Measurements from ENCODE around the gene CARS2. TPM values are rescaled to one million over a fixed set of nuclear protein-coding genes. Genes with fewer than 3 reads are reported as not detected.

The CARS2 gene
- total and polyA plus RNA-seq, 2 donors from 2014 or later: 57.1 to 57.9 TPM

DNA sequence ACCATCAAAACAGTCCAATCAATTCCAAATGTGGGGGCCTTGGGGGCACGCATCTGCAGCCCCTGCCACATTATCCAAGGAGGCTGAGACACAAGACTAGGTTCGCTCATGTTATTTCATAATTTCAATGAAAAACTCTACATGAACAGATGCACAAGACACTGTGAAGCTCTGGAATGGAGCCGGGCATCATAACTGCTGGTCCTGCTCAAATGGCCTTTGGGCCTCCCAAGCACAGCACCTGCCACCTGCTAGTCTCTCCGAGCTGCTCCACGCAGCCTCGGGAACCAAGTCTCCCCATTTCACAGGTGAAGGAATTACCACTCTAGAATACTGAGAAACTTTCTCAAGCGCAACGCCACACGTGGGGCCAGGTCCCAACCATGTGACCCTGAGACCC lies 16.9 kb downstream of the CARS2 start:
- peaks cover 0 to under 1% (median 0%) of the 10 kb centered on the region in 3 donors for H3K4me1 ChIP-seq (ENCODE audit: control insufficient read depth in 2 of 3, insufficient read depth in 2 of 3, low read depth in 1 of 3, low read length in 3 of 3)
- H3K4me3 ChIP-seq (ENCODE audit: low read length in 3 of 3): no peak overlapping the region
- H3K27me3 ChIP-seq (ENCODE audit: control insufficient read depth, insufficient read depth, low read length): no peaks in the 10 kb centered on the region
- no peak overlapping the region for H3K9ac ChIP-seq (ENCODE audit: low read length in 3 of 3)
- H3K27ac ChIP-seq (ENCODE audit: low read depth in 2 of 2, low read length in 2 of 2): no peak overlapping the region
- FAIRE-seq: no peak
- no peak for DNase-seq
- H3K9me3 ChIP-seq (ENCODE audit: control insufficient read depth in 2 of 3, insufficient read depth in 1 of 3, low read length in 3 of 3): no peaks in the 10 kb centered on the region
- peaks cover 2 to 5% (median 4%) of the 10 kb centered on the region in 3 donors for H3K36me3 ChIP-seq (ENCODE audit: control insufficient read depth in 2 of 3, insufficient read depth in 3 of 3, low read length in 3 of 3)
- TF ChIP-seq CTCF (IDR thresholded peaks at IDR 0.05; ENCODE audit: borderline replicate concordance, extremely low read depth, insufficient read depth): no peak
- intact Hi-C loops (cut with DNase I): no loop called here

- FAIRE-seq (no peak), DNase-seq (no peak)
- Histone ChIP-seq H3K9me3 (ENCODE audit: control insufficient read depth in 2 of 3, insufficient read depth in 1 of 3, low read length in 3 of 3) (no peaks in the 10 kb centered on the region), H3K4me3 (ENCODE audit: low read length in 3 of 3) (no peak overlapping the region), H3K27me3 (ENCODE audit: control insufficient read depth, insufficient read depth, low read length) (no peaks in the 10 kb centered on the region), H3K36me3 (ENCODE audit: control insufficient read depth in 2 of 3, insufficient read depth in 3 of 3, low read length in 3 of 3) (peaks cover 2 to 6% (median 4%) of the 10 kb centered on the region in 3 donors), H3K4me1 (ENCODE audit: control insufficient read depth in 2 of 3, insufficient read depth in 2 of 3, low read depth in 1 of 3, low read length in 3 of 3) (peaks cover 0 to 4% (median 0%) of the 10 kb centered on the region in 3 donors), H3K27ac (ENCODE audit: low read depth in 2 of 2, low read length in 2 of 2) (no peak overlapping the region), H3K9ac (ENCODE audit: low read length in 3 of 3) (no peak overlapping the region)
- TF ChIP-seq CTCF (IDR thresholded peaks at IDR 0.05; ENCODE audit: borderline replicate concordance, extremely low read depth, insufficient read depth): no peak
- intact Hi-C loops (cut with DNase I): no loop called here
Measured at GRCh38 chr13:110687736-110688135, 18.2 kb downstream of the CARS2 start.

- DNase-seq: no peak
- H3K9ac ChIP-seq (ENCODE audit: low read length in 3 of 3): no peak overlapping the region
- H3K27me3 ChIP-seq (ENCODE audit: control insufficient read depth, insufficient read depth, low read length): no peaks in the 10 kb centered on the region
- FAIRE-seq: no peak
- intact Hi-C loops (cut with DNase I): no loop called here
- H3K9me3 ChIP-seq (ENCODE audit: control insufficient read depth in 2 of 3, insufficient read depth in 1 of 3, low read length in 3 of 3): no peaks in the 10 kb centered on the region
- peaks cover 8 to 13% (median 11%) of the 10 kb centered on the region in 3 donors for H3K36me3 ChIP-seq (ENCODE audit: control insufficient read depth in 2 of 3, insufficient read depth in 3 of 3, low read length in 3 of 3)
- H3K27ac ChIP-seq (ENCODE audit: low read depth in 2 of 2, low read length in 2 of 2): no peak overlapping the region
- no peak for TF ChIP-seq CTCF (IDR thresholded peaks at IDR 0.05; ENCODE audit: borderline replicate concordance, extremely low read depth, insufficient read depth)
- H3K4me3 ChIP-seq (ENCODE audit: low read length in 3 of 3): no peak overlapping the region
- H3K4me1 ChIP-seq (ENCODE audit: control insufficient read depth in 2 of 3, insufficient read depth in 2 of 3, low read depth in 1 of 3, low read length in 3 of 3): peaks cover 0 to 4% (median 0%) of the 10 kb centered on the region in 3 donors
Measured at GRCh38 chr13:110685305-110686020, 20.5 kb downstream of the CARS2 start.

Data from kidney (tissue), 14 donors.